IPS DF 6.9 (cell line): Measurements from ENCODE around the gene SMIM5.

Experiments used
- DNase-seq: peaks from one replicate; pipeline ENCODE4 v3.0.0-alpha.2; 2013; ENCODE audit warnings: low read depth, low spot score
- H3K27ac ChIP-seq: one replicate; pipeline ENCODE4 v1.5.1; 2013; ENCODE audit warnings: low read length, control low read depth
- H3K27me3 ChIP-seq: 2 replicates; pipeline ENCODE4 v1.6.1; 2013; ENCODE audit warnings: mild to moderate bottlenecking, low read length; ENCODE audit not compliant: control insufficient read depth, insufficient read depth
- H3K36me3 ChIP-seq: 2 replicates; pipeline ENCODE4 v1.6.1; 2013; ENCODE audit warnings: low read length; ENCODE audit not compliant: control insufficient read depth, insufficient read depth
- H3K4me1 ChIP-seq: 2 replicates; pipeline ENCODE4 v1.6.1; 2013; ENCODE audit warnings: low read length; ENCODE audit not compliant: control insufficient read depth, insufficient read depth
- H3K4me3 ChIP-seq: 2 replicates; pipeline ENCODE4 v1.5.1; 2013; ENCODE audit warnings: mild to moderate bottlenecking, low read length
- H3K9me3 ChIP-seq: 2 replicates; pipeline ENCODE4 v1.6.1; 2013; ENCODE audit warnings: low read length, inconsistent platforms; ENCODE audit not compliant: control insufficient read depth, insufficient read depth
- WGBS: extraction: QIAGEN DNeasy Blood & Tissue Kit; methylation state at CpG from one replicate; pipeline ENCODE4 v1.1.7; 2013; ENCODE audit warnings: mixed read lengths, missing lambda C conversion rate; ENCODE audit not compliant: insufficient read length, insufficient coverage; 5-methylcytosine and 5-hydroxymethylcytosine counted together

SMIM5 gene

GRCh38 chr17:75666959-75667790 lies 33.9 kb downstream of the SMIM5 start, which contains the start of the genes RECQL5 and SAP30BP:
Gene RECQL5, minus strand, starts transcription at chr17:75667154. Its CDS starts 597 bp downstream, at chr17:75666557.
Gene SAP30BP, plus strand, starts transcription at chr17:75667338. Its CDS starts 35 bp downstream, at chr17:75667373.
- DNase-seq, result peak; percentile 93
- Histone ChIP-seq H3K27ac (no peak within 1 kb of the TSS), H3K27me3 (no peaks in the 10 kb centered on the region), H3K4me1 (no peaks in the 10 kb centered on the region), H3K4me3 (peak within 1 kb of the TSS; percentile 100), H3K36me3 (peaks cover 15% of the 10 kb centered on the region), H3K9me3 (no peaks in the 10 kb centered on the region)
- no CpG with 5 or more reads among the region's 55 CpGs for WGBS

DNA sequence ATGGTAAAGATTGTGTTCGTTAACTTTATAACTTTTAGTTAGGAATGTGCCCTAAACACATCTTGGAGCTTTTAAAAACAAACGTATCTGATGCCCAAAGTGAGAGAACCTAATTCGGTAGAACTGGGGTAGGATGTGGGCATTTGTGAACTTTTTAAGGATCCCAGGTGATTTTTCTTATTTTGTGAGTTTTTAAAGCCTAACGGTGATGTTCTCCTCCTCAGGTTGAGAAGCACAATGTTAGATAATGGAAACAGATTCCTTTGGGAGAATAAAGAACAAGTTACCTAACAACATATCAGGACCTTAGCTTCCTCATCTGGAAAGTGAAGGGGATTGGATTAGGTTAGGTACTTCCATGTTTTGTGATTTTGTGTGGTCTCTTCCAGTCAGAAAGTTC lies 34.6 kb downstream of the SMIM5 start:
- Histone ChIP-seq H3K4me1 (no peaks in the 10 kb centered on the region), H3K27ac (no peak overlapping the region), H3K27me3 (no peaks in the 10 kb centered on the region), H3K4me3 (peak overlapping the region; percentile 100), H3K9me3 (no peaks in the 10 kb centered on the region), H3K36me3 (peaks cover 11% of the 10 kb centered on the region)
- no CpG with 5 or more reads among the region's 4 CpGs for WGBS
- no peak for DNase-seq

DNA sequence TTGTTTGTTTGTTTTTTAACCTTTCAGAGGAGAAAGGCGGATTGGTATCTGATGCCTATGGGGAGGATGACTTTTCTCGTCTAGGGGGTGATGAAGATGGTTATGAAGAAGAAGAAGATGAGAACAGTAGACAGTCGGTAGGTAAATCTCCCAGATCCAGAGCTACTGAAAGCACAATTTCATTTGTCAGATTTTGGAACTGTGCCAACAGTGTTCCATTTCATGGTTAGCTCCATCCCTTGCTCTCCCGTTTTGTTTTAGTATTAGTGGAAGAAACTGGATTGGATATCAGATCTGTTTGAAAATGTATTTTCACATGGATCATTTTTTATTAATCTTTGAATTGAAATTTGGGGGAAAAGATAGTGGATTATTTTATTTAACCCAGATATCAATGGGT lies 35.3 kb downstream of the SMIM5 start:
- Histone ChIP-seq H3K27ac (no peak overlapping the region), H3K4me3 (no peak overlapping the region), H3K36me3 (peaks cover 11% of the 10 kb centered on the region; the same call in 1 of the 2 replicates), H3K27me3 (no peaks in the 10 kb centered on the region), H3K4me1 (no peaks in the 10 kb centered on the region), H3K9me3 (no peaks in the 10 kb centered on the region)
- no peak for DNase-seq
- 100% methylated on average over 1 of the region's 4 CpGs for WGBS

- DNase-seq, result no peak
- Histone ChIP-seq H3K4me3 (no peak overlapping the region), H3K9me3 (no peaks in the 10 kb centered on the region), H3K27ac (no peak overlapping the region), H3K27me3 (no peaks in the 10 kb centered on the region), H3K4me1 (no peaks in the 10 kb centered on the region), H3K36me3 (peaks cover 11% of the 10 kb centered on the region; the same call in 1 of the 2 replicates)
- WGBS, result no CpG with 5 or more reads among the region's 5 CpGs
Observed at GRCh38 chr17:75670868-75671267, 37.6 kb downstream of the SMIM5 start.

- H3K27ac ChIP-seq, result no peak overlapping the region
- no peaks in the 10 kb centered on the region for H3K27me3 ChIP-seq
- H3K4me1 ChIP-seq, result no peaks in the 10 kb centered on the region
- no CpG with 5 or more reads among the region's 5 CpGs for WGBS
- no peaks in the 10 kb centered on the region for H3K9me3 ChIP-seq
- no peak overlapping the region for H3K4me3 ChIP-seq
- peaks cover 11% of the 10 kb centered on the region; the same call in 1 of the 2 replicates for H3K36me3 ChIP-seq
- no peak for DNase-seq
Observed at GRCh38 chr17:75672011-75672410, 38.8 kb downstream of the SMIM5 start.

DNA sequence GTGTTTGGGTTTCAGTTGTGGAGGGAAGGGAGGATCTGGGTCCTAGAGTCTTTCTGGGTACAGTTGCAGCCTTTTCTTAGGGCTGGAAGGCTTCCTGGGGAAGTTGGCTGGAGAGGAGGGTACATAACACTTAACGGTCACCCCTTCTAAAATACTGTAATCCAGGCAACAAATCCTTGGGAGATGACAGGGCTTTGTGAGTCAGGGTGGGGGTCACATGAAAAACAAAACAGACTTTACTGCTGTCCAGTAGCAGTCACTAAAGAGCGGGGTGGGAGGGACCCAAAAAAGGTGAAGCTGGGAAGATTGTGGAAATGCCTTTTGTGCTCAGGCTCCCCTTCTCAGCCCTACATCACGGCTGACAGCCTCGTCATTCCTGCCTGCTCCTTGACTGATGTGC lies 40.3 kb downstream of the SMIM5 start:
- no peak for DNase-seq
- no CpG with 5 or more reads among the region's 4 CpGs for WGBS
- Histone ChIP-seq H3K36me3 (peaks cover 13% of the 10 kb centered on the region; the same call in 1 of the 2 replicates), H3K4me1 (no peaks in the 10 kb centered on the region), H3K27me3 (no peaks in the 10 kb centered on the region), H3K4me3 (no peak overlapping the region), H3K9me3 (no peaks in the 10 kb centered on the region), H3K27ac (no peak overlapping the region)

DNA sequence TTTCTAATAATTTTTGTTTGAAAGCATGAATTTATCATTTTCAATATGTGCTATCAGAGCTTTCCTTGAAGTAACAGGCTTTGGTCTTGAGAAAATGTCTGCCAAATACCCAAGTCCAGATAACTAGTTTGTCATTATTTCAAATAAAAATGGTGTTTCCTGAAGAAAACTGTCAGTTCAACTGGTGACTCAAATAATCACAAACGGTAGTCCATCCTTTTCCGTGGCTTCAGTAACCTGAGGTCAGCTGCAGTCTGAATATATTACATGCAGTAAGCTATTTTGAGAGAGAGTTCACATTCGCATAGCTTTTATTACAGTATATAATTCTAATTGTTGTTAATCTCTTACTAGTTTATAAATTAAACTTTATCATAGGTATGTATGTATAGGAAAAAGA lies 43.2 kb downstream of the SMIM5 start:
- H3K4me1 ChIP-seq, result no peaks in the 10 kb centered on the region
- peaks cover 10% of the 10 kb centered on the region; the same call in 1 of the 2 replicates for H3K36me3 ChIP-seq
- H3K4me3 ChIP-seq, result no peak overlapping the region
- no peak overlapping the region for H3K27ac ChIP-seq
- no peaks in the 10 kb centered on the region for H3K9me3 ChIP-seq
- DNase-seq, result no peak
- no peaks in the 10 kb centered on the region for H3K27me3 ChIP-seq
- WGBS, result no CpG with 5 or more reads among the region's 3 CpGs

DNA sequence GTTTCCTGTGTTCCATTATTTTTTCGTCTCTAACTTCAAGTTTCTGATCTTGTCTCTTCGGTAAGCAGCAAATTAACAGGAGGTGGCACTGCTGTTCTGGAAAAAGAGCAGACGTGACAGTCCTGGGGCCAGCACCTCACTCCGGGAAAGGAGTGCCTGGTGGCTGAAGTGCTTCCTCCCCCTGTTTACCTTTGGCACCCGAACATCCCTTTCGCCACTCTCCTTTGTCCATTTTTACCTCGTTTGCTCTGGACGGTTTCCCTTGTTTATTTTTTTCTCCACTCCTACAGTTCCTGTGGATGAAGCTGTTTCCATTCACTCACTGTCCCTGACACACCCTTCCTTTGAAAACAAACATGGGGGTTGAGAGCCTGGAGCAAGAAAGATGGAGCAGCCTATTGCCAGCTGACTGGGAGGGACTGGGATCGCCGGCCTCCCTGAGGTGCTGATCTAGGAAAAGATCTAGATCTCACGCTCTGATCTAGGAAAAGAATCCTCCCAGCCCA lies 46.5 kb downstream of the SMIM5 start:
- Histone ChIP-seq H3K4me1 (no peaks in the 10 kb centered on the region), H3K27me3 (no peaks in the 10 kb centered on the region), H3K36me3 (peaks cover 3% of the 10 kb centered on the region; the same call in 1 of the 2 replicates), H3K27ac (no peak overlapping the region), H3K4me3 (no peak overlapping the region), H3K9me3 (no peaks in the 10 kb centered on the region)
- DNase-seq, result no peak
- WGBS, result no CpG with 5 or more reads among the region's 11 CpGs

DNA sequence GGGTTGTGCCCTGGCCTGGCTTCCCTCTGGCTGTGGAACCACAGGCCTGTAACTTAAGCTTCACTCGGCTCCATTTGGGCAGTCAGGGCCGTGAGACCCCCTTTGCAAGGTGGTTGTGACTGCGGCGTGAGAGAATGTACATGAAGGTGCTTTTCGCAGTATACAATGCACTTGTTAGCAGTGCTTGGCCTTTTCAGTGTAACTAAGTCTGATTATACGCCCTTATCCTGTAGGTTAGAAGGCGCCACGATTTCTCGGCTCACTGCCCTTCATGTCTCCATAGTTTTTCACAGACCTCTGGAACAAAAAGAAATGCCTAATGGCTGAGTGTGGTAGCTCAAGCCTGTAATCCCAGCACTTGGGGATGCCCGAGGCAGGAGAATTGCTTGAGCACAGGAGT lies 47.2 kb downstream of the SMIM5 start:
- DNase-seq, result no peak
- no CpG with 5 or more reads among the region's 10 CpGs for WGBS
- no peaks in the 10 kb centered on the region for H3K4me1 ChIP-seq
- H3K36me3 ChIP-seq, result peaks cover 3% of the 10 kb centered on the region; the same call in 1 of the 2 replicates
- H3K27ac ChIP-seq, result no peak overlapping the region
- no peaks in the 10 kb centered on the region for H3K27me3 ChIP-seq
- H3K9me3 ChIP-seq, result no peaks in the 10 kb centered on the region
- H3K4me3 ChIP-seq, result no peak overlapping the region

DNA sequence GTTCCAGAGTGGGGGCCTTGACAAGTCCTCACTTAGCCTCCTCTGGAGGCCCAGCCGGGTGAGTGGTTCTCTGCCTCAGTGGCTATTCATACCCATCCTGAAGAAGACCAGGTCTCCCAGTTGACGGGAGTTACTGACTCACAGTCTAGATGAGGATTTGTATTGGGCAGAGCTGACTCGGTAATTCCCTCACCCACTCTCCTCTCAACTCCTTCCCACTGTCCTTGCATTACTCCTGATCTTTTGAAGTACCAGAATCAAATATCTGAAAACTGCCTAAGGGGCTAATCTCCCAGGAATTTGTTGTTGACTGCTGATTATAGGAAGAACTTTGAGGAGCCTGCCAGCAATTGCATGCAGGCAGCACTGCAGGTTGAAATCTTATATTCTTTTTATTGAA lies 48.1 kb downstream of the SMIM5 start:
- WGBS, result no CpG with 5 or more reads among the region's 3 CpGs
- H3K27ac ChIP-seq, result no peak overlapping the region
- no peaks in the 10 kb centered on the region for H3K9me3 ChIP-seq
- H3K36me3 ChIP-seq, result peaks cover 3% of the 10 kb centered on the region; the same call in 1 of the 2 replicates
- H3K4me1 ChIP-seq, result no peaks in the 10 kb centered on the region
- H3K27me3 ChIP-seq, result no peaks in the 10 kb centered on the region
- H3K4me3 ChIP-seq, result no peak overlapping the region
- DNase-seq, result no peak
